SU-DHL-6 (cell line): ENCODE measurements around the gene PLEKHG2.

ENCODE experiments used
- H2AFZ ChIP-seq: fragments of 200-600 bp; sonication (generic); 2 replicates; pipeline ENCODE4 v1.6.1; 2014; ENCODE audit warnings: low read depth, mild to moderate bottlenecking, moderate library complexity, mixed read lengths, antibody characterized with exemption, low read length; ENCODE audit not compliant: severe bottlenecking
- H3F3A ChIP-seq: fragments of 200-600 bp; shearing (Covaris generic); 2 replicates; pipeline ENCODE4 v1.6.0; 2016; ENCODE audit warnings: antibody characterized with exemption, mild to moderate bottlenecking; ENCODE audit not compliant: insufficient read depth
- H3K27ac ChIP-seq: fragments of 200-600 bp; sonication (generic); 2 replicates; pipeline ENCODE4 v1.5.1; 2016; ENCODE audit warnings: low read depth, mild to moderate bottlenecking, low read length, moderate library complexity, mixed read lengths
- H3K27me3 ChIP-seq: fragments of 200-600 bp; sonication (generic), shearing (Covaris generic); 2 replicates; pipeline ENCODE4 v1.6.0; 2014; ENCODE audit warnings: mild to moderate bottlenecking, low read length
- H3K36me3 ChIP-seq: fragments of 200-600 bp; sonication (generic); 2 replicates; pipeline ENCODE4 v1.6.1; 2014; ENCODE audit warnings: mild to moderate bottlenecking, low read length, mixed read lengths
- H3K4me2 ChIP-seq: fragments of 300-600, 200-600 bp; shearing (Covaris generic), sonication (generic); 2 replicates; pipeline ENCODE4 v1.6.0; 2014; ENCODE audit warnings: low read length, low read depth, mild to moderate bottlenecking; ENCODE audit not compliant: poor library complexity, severe bottlenecking
- H3K4me3 ChIP-seq: fragments of 200-600 bp; sonication (generic); 2 replicates; pipeline ENCODE4 v1.5.1; 2014; ENCODE audit warnings: antibody characterized with exemption, low read length, mild to moderate bottlenecking, mixed read lengths; ENCODE audit not compliant: insufficient read depth, poor library complexity, severe bottlenecking
- H3K79me2 ChIP-seq: fragments of 200-600 bp; sonication (generic); 2 replicates; pipeline ENCODE4 v1.6.1; 2014; ENCODE audit warnings: mild to moderate bottlenecking, low read length, moderate library complexity; ENCODE audit not compliant: insufficient read depth
- H3K9ac ChIP-seq: fragments of 200-600 bp; sonication (generic); 2 replicates; pipeline ENCODE4 v1.7.0; 2014; ENCODE audit warnings: mild to moderate bottlenecking, low read length
- H3K9me2 ChIP-seq: fragments of 200-600 bp; sonication (generic); replicated peaks from 2 replicates; pipeline ENCODE4 v1.6.1; 2014; ENCODE audit warnings: low read length; ENCODE audit not compliant: insufficient read depth
- H3K9me3 ChIP-seq: fragments of 200-600 bp; sonication (generic); 2 replicates; pipeline ENCODE4 v1.6.1; 2014; ENCODE audit warnings: low read length, mixed read lengths; ENCODE audit not compliant: insufficient read depth
- H4K20me1 ChIP-seq: fragments of 200-600 bp; sonication (generic); 2 replicates; pipeline ENCODE4 v1.6.1; 2014; ENCODE audit warnings: low read depth, mild to moderate bottlenecking, antibody characterized with exemption, low read length, moderate library complexity, mixed read lengths
- CTCF ChIP-seq: fragments of 200-600 bp; sonication (generic); IDR thresholded peaks from one replicate; pipeline ENCODE4 v1.5.1; 2017; ENCODE audit warnings: antibody characterized with exemption, mild to moderate bottlenecking, low read length, moderate library complexity; ENCODE audit not compliant: insufficient read depth, poor library complexity, severe bottlenecking
- EZH2phosphoT487 ChIP-seq: fragments of 200-600 bp; sonication (generic), shearing (Covaris generic); conservative IDR thresholded peaks from 2 replicates; pipeline ENCODE4 v1.6.1; 2018; ENCODE audit warnings: mild to moderate bottlenecking, antibody characterized with exemption, low read length, moderate library complexity, mixed read lengths

The PLEKHG2 gene

GRCh38 chr19:39370735-39371134, 41.7 kb upstream of the PLEKHG2 start:
- H3F3A ChIP-seq = no peaks in the 10 kb centered on the region
- H3K9me3 ChIP-seq = no peaks in the 10 kb centered on the region
- H4K20me1 ChIP-seq = no peaks in the 10 kb centered on the region
- H3K27ac ChIP-seq = no peak overlapping the region
- H3K36me3 ChIP-seq = no peaks in the 10 kb centered on the region
- no peak for TF ChIP-seq CTCF
- no peak overlapping the region for H3K9ac ChIP-seq
- no peak overlapping the region for H3K4me3 ChIP-seq
- H3K4me2 ChIP-seq = no peak overlapping the region
- no peaks in the 10 kb centered on the region for H3K79me2 ChIP-seq
- no peaks in the 10 kb centered on the region for H3K9me2 ChIP-seq
- no peaks in the 10 kb centered on the region for H3K27me3 ChIP-seq
- H2AFZ ChIP-seq = no peak overlapping the region

GRCh38 chr19:39372047-39372802, 40.2 kb upstream of the PLEKHG2 start:
- Histone ChIP-seq H3K36me3 (no peaks in the 10 kb centered on the region), H3K9me2 (no peaks in the 10 kb centered on the region), H3K79me2 (no peaks in the 10 kb centered on the region), H3K4me3 (no peak overlapping the region), H3K27ac (no peak overlapping the region), H3K4me2 (no peak overlapping the region), H3K9me3 (no peaks in the 10 kb centered on the region), H3K9ac (no peak overlapping the region), H4K20me1 (no peaks in the 10 kb centered on the region), H3F3A (no peaks in the 10 kb centered on the region), H2AFZ (no peak overlapping the region), H3K27me3 (no peaks in the 10 kb centered on the region)
- TF ChIP-seq EZH2phosphoT487 (no peak), CTCF (no peak)

GRCh38 chr19:39372941-39373340, 39.5 kb upstream of the PLEKHG2 start:
- H3K27me3 ChIP-seq = no peaks in the 10 kb centered on the region
- H3K36me3 ChIP-seq = no peaks in the 10 kb centered on the region

More at GRCh38 chr19:39372941-39373340, 39.5 kb upstream of the PLEKHG2 start:
- H3K27ac ChIP-seq = no peak overlapping the region
- no peak overlapping the region for H2AFZ ChIP-seq
- H3K9me3 ChIP-seq = no peaks in the 10 kb centered on the region
- H3K4me2 ChIP-seq = no peak overlapping the region
- no peaks in the 10 kb centered on the region for H3K9me2 ChIP-seq
- no peak for TF ChIP-seq EZH2phosphoT487
- no peak for TF ChIP-seq CTCF
- no peaks in the 10 kb centered on the region for H4K20me1 ChIP-seq
- no peaks in the 10 kb centered on the region for H3F3A ChIP-seq
- no peaks in the 10 kb centered on the region for H3K79me2 ChIP-seq
- no peak overlapping the region for H3K4me3 ChIP-seq
- no peak overlapping the region for H3K9ac ChIP-seq
